Measurements from ENCODE around the gene CNTNAP4.

CNTNAP4 gene

DNA sequence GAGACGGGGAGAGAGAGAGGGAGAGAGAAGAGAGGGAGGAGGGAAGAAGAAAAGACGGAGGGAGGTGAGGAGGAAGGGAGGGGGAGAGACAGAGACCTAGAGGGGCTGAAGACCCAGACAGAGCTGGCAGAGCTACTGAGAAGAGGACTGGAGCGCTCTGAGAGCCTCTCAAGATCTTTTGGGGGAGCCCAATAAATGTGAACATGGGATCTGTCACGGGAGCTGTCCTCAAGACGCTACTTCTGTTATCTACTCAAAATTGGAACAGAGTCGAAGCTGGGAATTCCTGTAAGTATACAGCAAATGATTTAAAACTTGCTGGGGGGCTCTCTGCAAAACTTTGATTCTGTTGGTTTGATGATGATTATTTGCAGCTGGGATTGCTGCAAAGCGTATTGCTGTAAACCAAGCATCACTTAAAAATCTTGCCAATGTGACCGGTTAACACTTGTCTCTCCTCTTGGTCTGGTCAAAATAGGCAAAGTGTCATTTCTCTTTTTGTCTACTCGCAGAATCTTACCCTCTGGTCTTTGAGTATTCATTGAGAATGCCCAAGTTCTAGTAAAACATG, 344 bp downstream of the CNTNAP4 start:
- H3K27me3 ChIP-seq = no peaks in the 10 kb centered on the region
- H3K4me1 ChIP-seq = no peaks in the 10 kb centered on the region
- no peak overlapping the region for H3K4me3 ChIP-seq
- no peak for DNase-seq
- no peaks in the 10 kb centered on the region for H3K36me3 ChIP-seq
- no peak overlapping the region for H3K27ac ChIP-seq
- TF ChIP-seq CTCF (IDR thresholded peaks at IDR 0.05) = no peak
- H3K9me3 ChIP-seq = no peaks in the 10 kb centered on the region
- intact Hi-C loops (cut with DNase I; ENCODE audit: low total_unique reads) = no loop called here

GRCh38 chr16:76278086-76278485, 885 bp downstream of the CNTNAP4 start:
- Histone ChIP-seq H3K36me3 (no peaks in the 10 kb centered on the region), H3K4me3 (no peak overlapping the region), H3K9me3 (no peaks in the 10 kb centered on the region), H3K27me3 (no peaks in the 10 kb centered on the region), H3K27ac (no peak overlapping the region), H3K4me1 (no peaks in the 10 kb centered on the region)
- DNase-seq = no peak
- no peak for TF ChIP-seq CTCF (IDR thresholded peaks at IDR 0.05)
- intact Hi-C loops (cut with DNase I; ENCODE audit: low total_unique reads) = no loop called here

GRCh38 chr16:76278980-76279379, 1.8 kb downstream of the CNTNAP4 start:
- DNase-seq = no peak
- no peaks in the 10 kb centered on the region for H3K36me3 ChIP-seq
- H3K4me1 ChIP-seq = no peaks in the 10 kb centered on the region
- no peak for TF ChIP-seq CTCF (IDR thresholded peaks at IDR 0.05)
- no peaks in the 10 kb centered on the region for H3K27me3 ChIP-seq
- intact Hi-C loops (cut with DNase I; ENCODE audit: low total_unique reads) = no loop called here
- no peak overlapping the region for H3K27ac ChIP-seq
- H3K4me3 ChIP-seq = no peak overlapping the region
- no peaks in the 10 kb centered on the region for H3K9me3 ChIP-seq

- Histone ChIP-seq H3K27ac (no peak overlapping the region), H3K9me3 (no peaks in the 10 kb centered on the region), H3K36me3 (no peaks in the 10 kb centered on the region), H3K4me1 (no peaks in the 10 kb centered on the region), H3K4me3 (no peak overlapping the region), H3K27me3 (no peaks in the 10 kb centered on the region)
- intact Hi-C loops (cut with DNase I; ENCODE audit: low total_unique reads) = no loop called here
- no peak for DNase-seq
- TF ChIP-seq CTCF (IDR thresholded peaks at IDR 0.05) = no peak
Measured at GRCh38 chr16:76280421-76281215, 3.4 kb downstream of the CNTNAP4 start.

GRCh38 chr16:76287466-76287865, 10.3 kb downstream of the CNTNAP4 start:
- Histone ChIP-seq H3K27me3 (no peaks in the 10 kb centered on the region), H3K27ac (no peak overlapping the region), H3K4me1 (no peaks in the 10 kb centered on the region), H3K4me3 (no peak overlapping the region), H3K36me3 (no peaks in the 10 kb centered on the region), H3K9me3 (no peaks in the 10 kb centered on the region)
- TF ChIP-seq CTCF (IDR thresholded peaks at IDR 0.05) = no peak
- intact Hi-C loops (cut with DNase I; ENCODE audit: low total_unique reads) = no loop called here
- DNase-seq = no peak

All from tibial artery (tissue), 4 donors.